H9 (cell line): ENCODE measurements around the gene RNF111. TPM values are rescaled to one million over a fixed set of nuclear protein-coding genes. Genes with fewer than 3 reads are reported as not detected.
A peak's percentile ranks its signal among the peaks of the same experiment; 100 is the strongest.

Source experiments
- DNase-seq: peaks from one replicate; pipeline ENCODE4 v3.0.0-alpha.2; 2017
- H2AFZ ChIP-seq: one replicate; pipeline ENCODE4 v1.6.1; 2013; ENCODE audit warnings: mild to moderate bottlenecking, low read length, control low read depth, moderate library complexity
- H2AK5ac ChIP-seq: 2 replicates; pipeline ENCODE4 v1.6.1; 2013; ENCODE audit warnings: low read length, control low read depth, mixed read lengths; ENCODE audit not compliant: insufficient read length
- H2BK120ac ChIP-seq: one replicate; pipeline ENCODE4 v1.6.1; 2013; ENCODE audit warnings: low read depth, mild to moderate bottlenecking, low read length, control low read depth, inconsistent platforms; ENCODE audit not compliant: poor library complexity, severe bottlenecking
- H2BK12ac ChIP-seq: 2 replicates; pipeline ENCODE4 v1.6.1; 2013; ENCODE audit warnings: low read length, control low read depth, mixed read lengths, low read depth; ENCODE audit not compliant: insufficient read length
- H2BK15ac ChIP-seq: 2 replicates; pipeline ENCODE4 v1.6.1; 2013; ENCODE audit warnings: low read depth, low read length, control low read depth
- H2BK20ac ChIP-seq: one replicate; pipeline ENCODE4 v1.6.1; 2013; ENCODE audit warnings: low read depth, mild to moderate bottlenecking, low read length, control low read depth, inconsistent platforms; ENCODE audit not compliant: poor library complexity, severe bottlenecking
- H2BK5ac ChIP-seq: 2 replicates; pipeline ENCODE4 v1.6.1; 2013; ENCODE audit warnings: low read length, control low read depth, mixed read lengths; ENCODE audit not compliant: insufficient read length
- H3K14ac ChIP-seq: 2 replicates; pipeline ENCODE4 v1.6.1; 2013; ENCODE audit warnings: low read length, control low read depth; ENCODE audit not compliant: insufficient read depth
- H3K18ac ChIP-seq: 2 replicates; pipeline ENCODE4 v1.6.1; 2013; ENCODE audit warnings: low read depth, mild to moderate bottlenecking, mixed read lengths, low read length, control low read depth; ENCODE audit not compliant: insufficient read length
- H3K23ac ChIP-seq: 2 replicates; pipeline ENCODE4 v1.6.1; 2013; ENCODE audit warnings: low read length, control low read depth, mixed read lengths, low read depth; ENCODE audit not compliant: insufficient read length
- H3K23me2 ChIP-seq: 2 replicates; pipeline ENCODE4 v1.6.1; 2013; ENCODE audit warnings: low read depth, mild to moderate bottlenecking, mixed read lengths, low read length, control low read depth; ENCODE audit not compliant: insufficient read length, poor library complexity, severe bottlenecking
- H3K27ac ChIP-seq: 2 replicates; pipeline ENCODE4 v1.5.1; 2013; ENCODE audit warnings: low read length, control low read depth, mixed read lengths, low read depth; ENCODE audit not compliant: insufficient read length
- H3K27me3 ChIP-seq: 2 replicates; pipeline ENCODE4 v1.6.1; 2013; ENCODE audit warnings: low read length, control low read depth, inconsistent platforms; ENCODE audit not compliant: insufficient read depth
- H3K4ac ChIP-seq: 2 replicates; pipeline ENCODE4 v1.6.1; 2013; ENCODE audit warnings: low read depth, mild to moderate bottlenecking, control low read depth, inconsistent platforms, low read length, moderate library complexity
- H3K4me1 ChIP-seq: 2 replicates; pipeline ENCODE4 v1.6.1; 2013; ENCODE audit warnings: low read length, control low read depth, inconsistent platforms; ENCODE audit not compliant: insufficient read depth
- H3K4me2 ChIP-seq: 2 replicates; pipeline ENCODE4 v1.6.1; 2013; ENCODE audit warnings: low read length, control low read depth, mixed read lengths; ENCODE audit not compliant: insufficient read length, insufficient read depth
- H3K56ac ChIP-seq: 2 replicates; pipeline ENCODE4 v1.6.1; 2013; ENCODE audit warnings: low read depth, mild to moderate bottlenecking, mixed read lengths, low read length, control low read depth; ENCODE audit not compliant: insufficient read length
- H3K79me1 ChIP-seq: 2 replicates; pipeline ENCODE4 v1.6.1; 2013; ENCODE audit warnings: low read depth, mild to moderate bottlenecking, moderate library complexity, low read length, control low read depth, inconsistent platforms; ENCODE audit not compliant: insufficient read depth, poor library complexity, severe bottlenecking
- H3K79me2 ChIP-seq: 2 replicates; pipeline ENCODE4 v1.6.1; 2013; ENCODE audit warnings: low read length, control low read depth, inconsistent platforms; ENCODE audit not compliant: insufficient read depth
- H3K9ac ChIP-seq: 2 replicates; pipeline ENCODE4 v1.6.1; 2013; ENCODE audit warnings: low read length, control low read depth, mixed read lengths; ENCODE audit not compliant: insufficient read length; ENCODE audit errors: extremely low read depth
- H3K9me3 ChIP-seq: one replicate; pipeline ENCODE4 v1.6.1; 2013; ENCODE audit warnings: low read depth, low read length, inconsistent platforms; ENCODE audit not compliant: control insufficient read depth
- H3T11ph ChIP-seq: one replicate; pipeline ENCODE4 v1.6.1; 2013; ENCODE audit warnings: mild to moderate bottlenecking, low read length, control low read depth, inconsistent platforms
- H4K20me1 ChIP-seq: one replicate; pipeline ENCODE4 v1.6.1; 2013; ENCODE audit not compliant: control insufficient read depth, insufficient read length, insufficient read depth
- H4K5ac ChIP-seq: 2 replicates; pipeline ENCODE4 v1.6.1; 2013; ENCODE audit warnings: low read depth, mild to moderate bottlenecking, mixed read lengths, low read length, control low read depth; ENCODE audit not compliant: insufficient read length
- H4K8ac ChIP-seq: replicated peaks from 2 replicates; pipeline ENCODE4 v1.6.1; 2013; ENCODE audit warnings: low read length, control low read depth, mixed read lengths, low read depth; ENCODE audit not compliant: insufficient read length
- H4K91ac ChIP-seq: 2 replicates; pipeline ENCODE4 v1.6.1; 2013; ENCODE audit warnings: low read depth, mild to moderate bottlenecking, moderate library complexity, mixed read lengths, low read length, control low read depth; ENCODE audit not compliant: insufficient read length
- H3K27ac Mint-ChIP-seq, 3 experiments: 2 replicates in 2 of 3; 3 replicates in 1 of 3; pipeline ENCODE4 v1.8.0; 2020 to 2021; ENCODE audit warnings: mixed read lengths in 3 of 3, mild to moderate bottlenecking in 1 of 3, moderate library complexity in 1 of 3
- H3K27me3 Mint-ChIP-seq: 2 replicates; pipeline ENCODE4 v1.8.0; 2021; ENCODE audit warnings: low read depth, mild to moderate bottlenecking, moderate library complexity, mixed read lengths
- H3K36me3 Mint-ChIP-seq, 3 experiments: 2 replicates in 2 of 3; 3 replicates in 1 of 3; pipeline ENCODE4 v1.8.0; 2020 to 2021; ENCODE audit warnings: low read depth in 3 of 3, mixed read lengths in 3 of 3; ENCODE audit not compliant: insufficient read depth in 1 of 3
- H3K4me1 Mint-ChIP-seq, 2 experiments: 2 replicates each; pipeline ENCODE4 v1.8.0; 2020; ENCODE audit warnings: mixed read lengths in 2 of 2
- H3K4me3 Mint-ChIP-seq, 2 experiments: 2 replicates in 1 of 2; 3 replicates in 1 of 2; pipeline ENCODE4 v1.8.0; 2020 to 2021; ENCODE audit warnings: mild to moderate bottlenecking in 2 of 2, mixed read lengths in 2 of 2, moderate library complexity in 1 of 2
- H3K9me3 Mint-ChIP-seq, 2 experiments: 2 replicates in 1 of 2; 3 replicates in 1 of 2; pipeline ENCODE4 v1.8.0; 2020; ENCODE audit warnings: mild to moderate bottlenecking in 2 of 2, mixed read lengths in 2 of 2, moderate library complexity in 1 of 2
- WGBS: extraction: QIAGEN DNeasy Blood & Tissue Kit; methylation state at CpG from one replicate; pipeline ENCODE4 v1.1.7; 2013; ENCODE audit warnings: missing lambda C conversion rate, low lambda C conversion rate, mixed read lengths; ENCODE audit not compliant: insufficient read length; ENCODE audit errors: extremely low coverage; 5-methylcytosine and 5-hydroxymethylcytosine counted together
- total RNA-seq: library from RNA; stranded (reverse); gene quantifications from 2 replicates; pipeline ENCODE4 v1.2.1, GENCODE V29; 2021
- TF ChIP-seq, protein P1 (sequence below): fragments of 200-600 bp; sonication (generic); conservative IDR thresholded peaks from 3 replicates; pipeline ENCODE4 v1.8.0; 2021; ENCODE audit warnings: antibody characterized with exemption, mild to moderate bottlenecking

RNF111 gene
- total RNA-seq, 1 experiment from 2014 or later = 28.0 TPM

DNA sequence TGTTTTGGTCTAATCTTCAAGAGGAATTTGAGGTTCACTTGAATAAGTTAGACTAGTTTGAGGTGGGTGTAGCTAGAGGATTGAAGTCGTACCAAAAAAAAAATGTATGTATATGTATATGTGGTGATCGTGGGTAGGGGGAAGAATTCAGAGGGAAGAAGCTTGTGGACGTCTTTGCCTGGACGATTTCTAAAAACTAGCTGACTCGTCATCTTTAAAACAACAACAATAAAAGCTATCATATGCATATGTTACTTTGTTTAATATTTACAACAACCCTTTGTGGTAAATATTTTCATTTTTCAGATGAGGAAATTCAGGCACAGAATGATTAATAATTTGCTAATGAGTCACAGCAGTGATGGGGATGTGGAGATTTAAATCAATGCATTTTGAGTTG, 18.1 kb downstream of the RNF111 start:
- no peaks in the 10 kb centered on the region for H3K23me2 ChIP-seq
- Mint-ChIP-seq H3K4me3 (no peak overlapping the region), H3K36me3 (peaks cover 0 to 10% (median 8%) of the 10 kb centered on the region in 3 experiments; a peak in 5 of 7 replicates), H3K27ac (peak overlapping the region in 1 of 3 experiments; percentile 10; a peak in 2 of 7 replicates), H3K27me3 (no peaks in the 10 kb centered on the region), H3K9me3 (no peaks in the 10 kb centered on the region), H3K4me1 (no peaks in the 10 kb centered on the region)
- H2BK12ac ChIP-seq = no peak overlapping the region
- no peak overlapping the region for H3K56ac ChIP-seq
- no peaks in the 10 kb centered on the region for H4K20me1 ChIP-seq
- no peak overlapping the region for H4K5ac ChIP-seq
- no peak overlapping the region for H3K14ac ChIP-seq
- TF ChIP-seq, protein P1, sequence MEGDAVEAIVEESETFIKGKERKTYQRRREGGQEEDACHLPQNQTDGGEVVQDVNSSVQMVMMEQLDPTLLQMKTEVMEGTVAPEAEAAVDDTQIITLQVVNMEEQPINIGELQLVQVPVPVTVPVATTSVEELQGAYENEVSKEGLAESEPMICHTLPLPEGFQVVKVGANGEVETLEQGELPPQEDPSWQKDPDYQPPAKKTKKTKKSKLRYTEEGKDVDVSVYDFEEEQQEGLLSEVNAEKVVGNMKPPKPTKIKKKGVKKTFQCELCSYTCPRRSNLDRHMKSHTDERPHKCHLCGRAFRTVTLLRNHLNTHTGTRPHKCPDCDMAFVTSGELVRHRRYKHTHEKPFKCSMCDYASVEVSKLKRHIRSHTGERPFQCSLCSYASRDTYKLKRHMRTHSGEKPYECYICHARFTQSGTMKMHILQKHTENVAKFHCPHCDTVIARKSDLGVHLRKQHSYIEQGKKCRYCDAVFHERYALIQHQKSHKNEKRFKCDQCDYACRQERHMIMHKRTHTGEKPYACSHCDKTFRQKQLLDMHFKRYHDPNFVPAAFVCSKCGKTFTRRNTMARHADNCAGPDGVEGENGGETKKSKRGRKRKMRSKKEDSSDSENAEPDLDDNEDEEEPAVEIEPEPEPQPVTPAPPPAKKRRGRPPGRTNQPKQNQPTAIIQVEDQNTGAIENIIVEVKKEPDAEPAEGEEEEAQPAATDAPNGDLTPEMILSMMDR = no peak
- H3K79me1 ChIP-seq = peaks cover 2% of the 10 kb centered on the region
- H3K23ac ChIP-seq = no peak overlapping the region
- no peak overlapping the region for H3K9ac ChIP-seq
- no peak overlapping the region for H2BK120ac ChIP-seq
- H2AK5ac ChIP-seq = no peak overlapping the region
- no CpG with 5 or more reads among the region's 5 CpGs for WGBS
- no peaks in the 10 kb centered on the region for H3K9me3 ChIP-seq
- H3K4ac ChIP-seq = no peak overlapping the region
- no peak overlapping the region for H3K27ac ChIP-seq
- H3K18ac ChIP-seq = no peak overlapping the region
- no peak overlapping the region for H4K8ac ChIP-seq
- no peaks in the 10 kb centered on the region for H3K4me1 ChIP-seq
- no peak overlapping the region for H2AFZ ChIP-seq
- H2BK20ac ChIP-seq = no peak overlapping the region
- H3T11ph ChIP-seq = no peak overlapping the region
- no peak for DNase-seq
- H3K79me2 ChIP-seq = peaks cover 5% of the 10 kb centered on the region; the same call in 1 of the 2 replicates
- H4K91ac ChIP-seq = no peak overlapping the region
- no peak overlapping the region for H2BK5ac ChIP-seq
- H2BK15ac ChIP-seq = no peak overlapping the region
- H3K27me3 ChIP-seq = no peaks in the 10 kb centered on the region
- no peak overlapping the region for H3K4me2 ChIP-seq
